ENCODE data around the gene CDIPT. TPM values are rescaled to one million over a fixed set of nuclear protein-coding genes. Genes with fewer than 3 reads are reported as not detected.

Gene CDIPT
- total and polyA plus RNA-seq, 7 donors = 24.7 to 54.3 (median 34.0) TPM

DNA sequence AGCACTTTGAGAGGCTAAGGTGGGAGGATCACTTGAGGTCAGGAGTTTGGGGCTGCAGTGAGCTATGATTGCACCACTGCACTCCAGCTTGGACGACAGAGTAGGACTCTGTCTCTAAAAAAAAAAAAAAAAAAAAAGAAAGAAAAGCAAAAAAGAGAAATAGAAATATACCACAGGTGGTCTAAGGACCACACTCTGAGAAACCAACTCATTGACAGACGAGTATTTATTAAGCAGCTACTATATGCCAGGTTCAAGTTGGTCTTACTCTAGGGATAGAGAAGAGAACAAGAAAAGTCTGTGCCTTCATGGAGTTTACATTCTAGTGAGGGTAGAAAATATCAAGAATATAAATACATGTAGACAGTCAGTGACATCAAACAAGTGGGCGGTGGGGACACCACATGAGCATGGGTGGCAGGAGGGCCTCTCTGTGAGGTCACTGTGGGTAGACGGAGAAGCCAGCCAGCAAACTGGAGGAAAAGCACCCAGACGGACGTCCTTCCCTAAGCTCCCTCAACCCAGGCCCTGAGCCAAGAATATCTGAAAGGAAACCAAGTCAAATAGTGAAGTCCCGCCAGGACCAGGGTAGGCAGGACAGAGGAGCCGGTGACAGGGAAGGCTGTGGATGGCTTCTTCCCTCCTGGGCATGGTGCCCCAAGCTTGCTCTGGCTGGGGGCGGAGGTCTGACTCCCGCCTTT, 4.7 kb downstream of the CDIPT start:
- intact Hi-C loops (cut with DNase I) = no loop called here
- Histone ChIP-seq H3K36me3 (ENCODE audit: insufficient read depth in 1 of 2, low read depth in 1 of 2) (peaks cover 0 to 34% of the 10 kb centered on the region in 2 donors), H3K27ac (no peak overlapping the region), H3K4me3 (no peak overlapping the region), H3K27me3 (ENCODE audit: insufficient read depth in 3 of 3, low read length in 2 of 3) (no peaks in the 10 kb centered on the region), H3K4me1 (peaks cover 10% of the 10 kb centered on the region), H3K9me3 (no peaks in the 10 kb centered on the region)
- TF ChIP-seq, protein P1, sequence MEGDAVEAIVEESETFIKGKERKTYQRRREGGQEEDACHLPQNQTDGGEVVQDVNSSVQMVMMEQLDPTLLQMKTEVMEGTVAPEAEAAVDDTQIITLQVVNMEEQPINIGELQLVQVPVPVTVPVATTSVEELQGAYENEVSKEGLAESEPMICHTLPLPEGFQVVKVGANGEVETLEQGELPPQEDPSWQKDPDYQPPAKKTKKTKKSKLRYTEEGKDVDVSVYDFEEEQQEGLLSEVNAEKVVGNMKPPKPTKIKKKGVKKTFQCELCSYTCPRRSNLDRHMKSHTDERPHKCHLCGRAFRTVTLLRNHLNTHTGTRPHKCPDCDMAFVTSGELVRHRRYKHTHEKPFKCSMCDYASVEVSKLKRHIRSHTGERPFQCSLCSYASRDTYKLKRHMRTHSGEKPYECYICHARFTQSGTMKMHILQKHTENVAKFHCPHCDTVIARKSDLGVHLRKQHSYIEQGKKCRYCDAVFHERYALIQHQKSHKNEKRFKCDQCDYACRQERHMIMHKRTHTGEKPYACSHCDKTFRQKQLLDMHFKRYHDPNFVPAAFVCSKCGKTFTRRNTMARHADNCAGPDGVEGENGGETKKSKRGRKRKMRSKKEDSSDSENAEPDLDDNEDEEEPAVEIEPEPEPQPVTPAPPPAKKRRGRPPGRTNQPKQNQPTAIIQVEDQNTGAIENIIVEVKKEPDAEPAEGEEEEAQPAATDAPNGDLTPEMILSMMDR (IDR thresholded peaks at IDR 0.05) = no peak
- WGBS, 3 donors = 64 to 73% (median 72%) methylated on average over 10 of the region's 10 CpGs
- no peak for DNase-seq
- ATAC-seq = no peak

DNA sequence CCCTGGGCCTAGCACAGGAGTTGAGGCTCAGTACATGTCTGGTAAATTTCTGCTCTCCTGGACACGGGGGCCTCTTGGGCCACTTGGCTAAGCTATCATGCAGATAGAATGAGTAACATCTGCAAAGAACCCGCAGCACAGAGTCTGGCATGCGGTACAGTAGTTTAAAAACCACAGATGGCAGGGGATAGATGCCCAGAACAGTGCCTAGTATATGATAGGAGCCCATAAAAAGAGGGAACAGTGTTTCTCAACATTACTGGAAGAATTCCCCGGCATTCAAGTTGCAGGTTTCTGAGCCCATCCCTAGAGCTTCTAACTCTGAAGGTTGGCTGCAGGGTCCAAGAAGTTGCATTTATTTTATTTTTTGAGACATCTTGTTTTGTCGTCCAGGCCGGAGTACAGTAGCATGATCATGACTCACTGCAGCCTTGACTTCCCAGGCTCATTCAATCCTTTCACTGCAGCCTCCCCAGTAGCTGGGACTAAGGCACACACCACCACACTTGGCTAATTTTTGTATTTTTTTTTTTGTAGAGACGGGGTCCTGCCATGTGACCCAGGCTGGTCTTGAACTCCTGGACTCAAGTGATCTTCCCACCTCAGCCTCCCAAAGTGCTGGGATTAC, 5.8 kb downstream of the CDIPT start:
- TF ChIP-seq, protein P1 (IDR thresholded peaks at IDR 0.05) = no peak
- H3K27ac ChIP-seq = no peak overlapping the region
- H3K9me3 ChIP-seq = no peaks in the 10 kb centered on the region
- DNase-seq = no peak
- peak in 2 of 4 donors; percentile 27 to 48 for ATAC-seq
- H3K27me3 ChIP-seq (ENCODE audit: insufficient read depth in 3 of 3, low read length in 2 of 3) = no peaks in the 10 kb centered on the region
- H3K4me3 ChIP-seq = no peak overlapping the region
- peaks cover 0 to 34% of the 10 kb centered on the region in 2 donors for H3K36me3 ChIP-seq (ENCODE audit: insufficient read depth in 1 of 2, low read depth in 1 of 2)
- peaks cover 9% of the 10 kb centered on the region for H3K4me1 ChIP-seq
- intact Hi-C loops (cut with DNase I) = no loop called here
- WGBS, 3 donors = 48 to 55% (median 51%) methylated on average over 7 of the region's 7 CpGs

DNA sequence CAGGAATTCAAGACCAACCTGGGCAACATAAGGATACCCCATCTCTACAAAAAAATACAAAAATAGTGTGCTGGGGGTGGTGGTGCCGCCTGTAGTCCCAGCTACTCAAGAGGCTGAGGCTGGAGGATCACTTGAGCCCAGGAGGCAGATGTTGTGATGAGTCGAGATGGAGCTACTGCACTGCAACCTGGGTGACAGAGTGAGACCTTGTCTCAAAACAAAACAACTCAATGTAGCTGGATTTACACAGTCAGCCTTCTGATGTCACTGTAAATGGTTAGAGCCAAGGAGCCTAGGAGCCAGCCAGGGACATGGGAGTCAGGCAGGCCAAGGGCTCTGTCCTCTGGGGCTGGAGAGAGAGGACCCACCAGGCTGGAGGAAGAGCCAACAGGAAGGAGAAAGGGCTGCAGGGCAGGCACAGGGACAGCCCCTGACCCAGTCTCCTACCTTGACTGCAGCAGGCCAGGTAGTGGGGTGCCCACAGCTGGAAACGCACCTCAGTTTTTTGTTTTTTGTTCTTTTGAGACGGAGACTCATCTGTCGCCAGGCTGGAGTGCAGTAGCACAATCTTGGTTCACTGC, 8.4 kb downstream of the CDIPT start:
- no peaks in the 10 kb centered on the region for H3K9me3 ChIP-seq
- 81 to 84% (median 82%) methylated on average over 5 of the region's 5 CpGs for WGBS, 3 donors
- no peak overlapping the region for H3K27ac ChIP-seq
- H3K36me3 ChIP-seq (ENCODE audit: insufficient read depth in 1 of 2, low read depth in 1 of 2) = peaks cover 0 to 14% of the 10 kb centered on the region in 2 donors
- H3K4me3 ChIP-seq = no peak overlapping the region
- no peak for ATAC-seq
- no peak for DNase-seq
- TF ChIP-seq, protein P1 (IDR thresholded peaks at IDR 0.05) = no peak
- intact Hi-C loops (cut with DNase I) = no loop called here
- H3K27me3 ChIP-seq (ENCODE audit: insufficient read depth in 3 of 3, low read length in 2 of 3) = no peaks in the 10 kb centered on the region
- H3K4me1 ChIP-seq = no peaks in the 10 kb centered on the region

DNA sequence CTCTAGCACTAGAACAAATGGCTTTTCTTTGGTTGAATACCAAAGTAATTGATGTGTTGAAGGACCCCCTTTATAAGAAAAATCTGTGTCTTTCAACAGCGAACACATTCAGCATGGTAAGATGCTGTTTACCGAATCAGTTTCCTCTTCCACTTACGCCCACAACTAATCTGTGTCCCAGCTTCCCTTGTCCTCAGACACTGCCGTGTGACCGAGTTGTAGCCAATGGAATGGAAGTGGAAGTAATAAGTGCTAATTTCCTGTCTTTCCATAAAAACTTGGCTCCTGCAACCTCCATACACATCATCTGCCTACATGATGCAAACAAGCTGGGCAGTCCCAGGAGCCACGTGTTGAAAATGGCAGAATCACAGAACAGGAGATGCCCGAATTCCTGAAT, 10.4 kb downstream of the CDIPT start:
- TF ChIP-seq, protein P1 (IDR thresholded peaks at IDR 0.05) = no peak
- ATAC-seq = peak in 1 of 4 donors; percentile 13
- Histone ChIP-seq H3K36me3 (ENCODE audit: insufficient read depth in 1 of 2, low read depth in 1 of 2) (peaks cover 0 to 4% of the 10 kb centered on the region in 2 donors), H3K27me3 (ENCODE audit: insufficient read depth in 3 of 3, low read length in 2 of 3) (no peaks in the 10 kb centered on the region), H3K9me3 (no peaks in the 10 kb centered on the region), H3K4me1 (no peaks in the 10 kb centered on the region), H3K4me3 (no peak overlapping the region), H3K27ac (peak overlapping the region; percentile 30)
- DNase-seq = no peak
- 38 to 48% (median 44%) methylated on average over 7 of the region's 7 CpGs for WGBS, 3 donors
- intact Hi-C loops (cut with DNase I) = no loop called here

Measured in psoas muscle (tissue), 8 donors.